ENCODE results near the gene CCDC177. TPM values are rescaled to one million over a fixed set of nuclear protein-coding genes. Genes with fewer than 3 reads are reported as not detected.

CCDC177 gene
- polyA plus RNA-seq, 3 donors, result not detected

DNA sequence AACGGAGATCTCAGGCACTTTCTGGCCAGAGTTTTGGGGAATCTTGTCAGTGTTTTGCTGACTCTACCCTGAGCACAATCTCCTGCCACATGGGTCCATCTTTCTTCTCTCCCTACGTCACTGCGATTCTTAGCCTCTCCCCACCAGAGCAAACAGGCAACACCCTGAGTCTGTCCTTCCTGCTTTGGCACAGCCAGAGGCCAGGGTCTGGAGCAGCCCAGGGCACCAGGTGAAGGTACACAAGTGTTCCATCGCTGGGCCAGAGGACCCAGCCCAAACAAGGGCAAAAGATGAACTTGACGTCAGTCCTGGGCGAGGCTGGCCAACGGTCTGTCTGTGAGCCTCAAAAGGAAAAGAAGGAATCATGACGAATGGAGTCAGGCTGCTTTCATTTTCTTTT is 12.7 kb upstream of the CCDC177 start:
- intact Hi-C loops (cut with micrococcal nuclease), result loop anchor here in 1 of 2 donors (10.0 kb wide), 1 partner anchor 437 kb away; no protein-coding TSS in a partner anchor
- Histone ChIP-seq H3K9me3 (replicated peaks in 1 of 2; ENCODE audit: control insufficient read depth in 1 of 2, insufficient read depth in 1 of 2, low read length in 2 of 2) (peaks cover 0 to 7% of the 10 kb centered on the region in 2 donors), H3K27ac (ENCODE audit: low read depth in 1 of 2, low read length in 2 of 2) (no peak overlapping the region), H4K20me1 (ENCODE audit: insufficient read depth, low read length) (no peaks in the 10 kb centered on the region), H3K4me3 (replicated peaks in 1 of 3; ENCODE audit: low read depth in 2 of 3, low read length in 3 of 3) (no peak overlapping the region), H3K27me3 (ENCODE audit: control insufficient read depth in 2 of 2, insufficient read depth in 2 of 2, low read length in 2 of 2) (no peaks in the 10 kb centered on the region), H3K9ac (ENCODE audit: insufficient read depth, low read length, poor library complexity, severe bottlenecking) (no peak overlapping the region), H2AFZ (ENCODE audit: insufficient read depth, low read depth, low read length, poor library complexity, severe bottlenecking) (no peak overlapping the region), H3K79me2 (ENCODE audit: insufficient read depth, low read length) (no peaks in the 10 kb centered on the region), H3K4me1 (ENCODE audit: control insufficient read depth in 1 of 2, insufficient read depth in 2 of 2, low read length in 2 of 2) (no peaks in the 10 kb centered on the region), H3K4me2 (replicated peaks; ENCODE audit: extremely low read depth, low read length, poor library complexity, severe bottlenecking) (no peak overlapping the region), H3K36me3 (replicated peaks in 1 of 2; ENCODE audit: control insufficient read depth in 1 of 2, insufficient read depth in 2 of 2, low read length in 2 of 2) (no peaks in the 10 kb centered on the region)
- Mint-ChIP-seq H3K36me3 (no peaks in the 10 kb centered on the region), H3K9me3 (peaks cover 3 to 7% (median 4%) of the 10 kb centered on the region in 7 donors), H3K4me3 (no peak overlapping the region), H3K4me1 (peaks cover 4% of the 10 kb centered on the region), H3K27me3 (ENCODE audit: low read depth in 3 of 3) (peaks cover 4 to 10% (median 7%) of the 10 kb centered on the region in 3 donors), H3K27ac (peak overlapping the region in 1 of 7 donors; percentile 56)
- WGBS (ENCODE audit: insufficient coverage), result 72% methylated on average over 8 of the region's 8 CpGs
- DNase-seq, result no peak
- TF ChIP-seq, protein P1, sequence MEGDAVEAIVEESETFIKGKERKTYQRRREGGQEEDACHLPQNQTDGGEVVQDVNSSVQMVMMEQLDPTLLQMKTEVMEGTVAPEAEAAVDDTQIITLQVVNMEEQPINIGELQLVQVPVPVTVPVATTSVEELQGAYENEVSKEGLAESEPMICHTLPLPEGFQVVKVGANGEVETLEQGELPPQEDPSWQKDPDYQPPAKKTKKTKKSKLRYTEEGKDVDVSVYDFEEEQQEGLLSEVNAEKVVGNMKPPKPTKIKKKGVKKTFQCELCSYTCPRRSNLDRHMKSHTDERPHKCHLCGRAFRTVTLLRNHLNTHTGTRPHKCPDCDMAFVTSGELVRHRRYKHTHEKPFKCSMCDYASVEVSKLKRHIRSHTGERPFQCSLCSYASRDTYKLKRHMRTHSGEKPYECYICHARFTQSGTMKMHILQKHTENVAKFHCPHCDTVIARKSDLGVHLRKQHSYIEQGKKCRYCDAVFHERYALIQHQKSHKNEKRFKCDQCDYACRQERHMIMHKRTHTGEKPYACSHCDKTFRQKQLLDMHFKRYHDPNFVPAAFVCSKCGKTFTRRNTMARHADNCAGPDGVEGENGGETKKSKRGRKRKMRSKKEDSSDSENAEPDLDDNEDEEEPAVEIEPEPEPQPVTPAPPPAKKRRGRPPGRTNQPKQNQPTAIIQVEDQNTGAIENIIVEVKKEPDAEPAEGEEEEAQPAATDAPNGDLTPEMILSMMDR (IDR thresholded peaks at IDR 0.05), result no peak

DNA sequence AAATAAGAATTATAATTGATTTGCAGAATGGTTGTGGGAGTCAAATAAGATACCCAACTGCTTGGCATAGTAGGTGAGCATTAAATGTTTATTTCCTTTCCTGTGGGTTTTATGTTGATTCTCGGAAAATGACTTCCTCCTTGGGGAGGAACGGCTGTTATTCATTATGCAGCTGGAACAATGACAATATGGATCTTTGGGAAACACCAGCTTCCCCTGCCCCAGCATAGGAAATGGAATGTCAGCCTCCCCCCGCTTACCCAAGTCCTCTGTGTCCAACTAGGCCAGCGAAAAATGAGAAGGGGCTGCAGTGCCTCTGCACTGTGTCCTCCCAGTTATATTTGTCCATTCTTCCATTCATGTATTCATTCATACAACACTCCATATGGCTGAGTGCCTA is 11.7 kb upstream of the CCDC177 start:
- Histone ChIP-seq H3K27me3 (ENCODE audit: control insufficient read depth in 2 of 2, insufficient read depth in 2 of 2, low read length in 2 of 2) (no peaks in the 10 kb centered on the region), H3K4me3 (replicated peaks in 1 of 3; ENCODE audit: low read depth in 2 of 3, low read length in 3 of 3) (no peak overlapping the region), H3K9ac (ENCODE audit: insufficient read depth, low read length, poor library complexity, severe bottlenecking) (no peak overlapping the region), H4K20me1 (ENCODE audit: insufficient read depth, low read length) (no peaks in the 10 kb centered on the region), H3K36me3 (replicated peaks in 1 of 2; ENCODE audit: control insufficient read depth in 1 of 2, insufficient read depth in 2 of 2, low read length in 2 of 2) (no peaks in the 10 kb centered on the region), H3K27ac (ENCODE audit: low read depth in 1 of 2, low read length in 2 of 2) (no peak overlapping the region), H2AFZ (ENCODE audit: insufficient read depth, low read depth, low read length, poor library complexity, severe bottlenecking) (no peak overlapping the region), H3K9me3 (replicated peaks in 1 of 2; ENCODE audit: control insufficient read depth in 1 of 2, insufficient read depth in 1 of 2, low read length in 2 of 2) (peaks cover 0 to 7% of the 10 kb centered on the region in 2 donors), H3K79me2 (ENCODE audit: insufficient read depth, low read length) (no peaks in the 10 kb centered on the region), H3K4me1 (ENCODE audit: control insufficient read depth in 1 of 2, insufficient read depth in 2 of 2, low read length in 2 of 2) (no peaks in the 10 kb centered on the region), H3K4me2 (replicated peaks; ENCODE audit: extremely low read depth, low read length, poor library complexity, severe bottlenecking) (no peak overlapping the region)
- peaks cover 4 to 10% (median 7%) of the 10 kb centered on the region in 3 donors for H3K27me3 Mint-ChIP-seq (ENCODE audit: low read depth in 3 of 3)
- no peak overlapping the region for H3K27ac Mint-ChIP-seq
- TF ChIP-seq, protein P1 (IDR thresholded peaks at IDR 0.05), result no peak
- intact Hi-C loops (cut with micrococcal nuclease), result loop anchor here in 1 of 2 donors (10.0 kb wide), 1 partner anchor 438 kb away; no protein-coding TSS in a partner anchor
- H3K4me3 Mint-ChIP-seq, result no peak overlapping the region
- H3K9me3 Mint-ChIP-seq, result peaks cover 3 to 7% (median 4%) of the 10 kb centered on the region in 7 donors
- no peaks in the 10 kb centered on the region for H3K36me3 Mint-ChIP-seq
- peaks cover 8% of the 10 kb centered on the region for H3K4me1 Mint-ChIP-seq
- DNase-seq, result no peak
- 66% methylated on average over 2 of the region's 4 CpGs for whole genome bisulfite sequencing (ENCODE audit: insufficient coverage)
